ENCODE results near the gene GLUL.
A peak's percentile ranks its signal among the peaks of the same experiment; 100 is the strongest.

The GLUL gene

GRCh38 chr1:182410138-182410537 lies 18.5 kb upstream of the GLUL start:
- no peaks in the 10 kb centered on the region for H3K4me1 ChIP-seq
- no peak for TF ChIP-seq CTCF (IDR thresholded peaks at IDR 0.05; ENCODE audit: low read depth, low read length)
- peaks cover 15% of the 10 kb centered on the region for H3K27me3 ChIP-seq
- H3K36me3 ChIP-seq: no peaks in the 10 kb centered on the region
- no peak for DNase-seq
- no peaks in the 10 kb centered on the region for H3K9me3 ChIP-seq
- H3K4me3 ChIP-seq (ENCODE audit: low read depth, low read length): no peak overlapping the region

DNA sequence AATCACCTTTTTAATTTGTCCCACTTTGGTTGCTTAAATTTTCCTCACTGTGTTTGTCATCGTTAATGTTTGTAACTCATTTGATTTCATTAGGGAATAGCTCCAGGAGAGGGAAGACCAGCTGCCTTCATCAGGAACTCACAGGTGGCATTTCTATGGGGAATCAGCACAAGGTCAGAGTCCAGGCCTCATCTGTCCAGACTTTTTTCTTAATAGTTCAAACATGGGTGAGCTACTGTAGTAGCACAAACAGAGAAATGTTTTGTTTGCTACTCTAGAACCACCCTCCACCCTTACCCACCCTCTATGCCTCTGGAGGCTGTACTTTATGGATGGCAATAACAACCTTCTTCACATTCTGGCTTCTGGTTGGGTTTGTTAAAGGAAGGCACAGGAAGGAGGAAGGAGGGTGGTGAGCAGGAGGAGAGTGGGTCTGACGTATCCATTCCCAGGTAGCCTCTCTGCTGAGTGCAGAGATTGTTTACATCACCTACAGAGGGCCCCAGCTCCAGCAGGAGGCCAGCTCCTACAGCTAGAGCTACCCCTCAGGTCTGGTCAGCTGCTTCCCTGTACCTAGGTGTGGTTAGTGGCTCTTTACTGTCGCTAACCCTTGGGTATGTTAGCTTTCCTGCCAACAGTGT lies 17.0 kb upstream of the GLUL start:
- TF ChIP-seq CTCF (IDR thresholded peaks at IDR 0.05; ENCODE audit: low read depth, low read length): no peak
- DNase-seq: no peak
- no peaks in the 10 kb centered on the region for H3K4me1 ChIP-seq

GRCh38 chr1:182407724-182408123 lies 16.1 kb upstream of the GLUL start:
- Histone ChIP-seq H3K4me3 (ENCODE audit: low read depth, low read length) (no peak overlapping the region), H3K27me3 (peaks cover 11% of the 10 kb centered on the region), H3K9me3 (no peaks in the 10 kb centered on the region), H3K4me1 (no peaks in the 10 kb centered on the region), H3K36me3 (no peaks in the 10 kb centered on the region)
- DNase-seq: no peak
- TF ChIP-seq CTCF (IDR thresholded peaks at IDR 0.05; ENCODE audit: low read depth, low read length): no peak

More for the DNA sequence above, 17.0 kb upstream of the GLUL start:
- Histone ChIP-seq H3K27me3 (peaks cover 11% of the 10 kb centered on the region), H3K9me3 (no peaks in the 10 kb centered on the region), H3K36me3 (no peaks in the 10 kb centered on the region), H3K4me3 (ENCODE audit: low read depth, low read length) (no peak overlapping the region)

DNA sequence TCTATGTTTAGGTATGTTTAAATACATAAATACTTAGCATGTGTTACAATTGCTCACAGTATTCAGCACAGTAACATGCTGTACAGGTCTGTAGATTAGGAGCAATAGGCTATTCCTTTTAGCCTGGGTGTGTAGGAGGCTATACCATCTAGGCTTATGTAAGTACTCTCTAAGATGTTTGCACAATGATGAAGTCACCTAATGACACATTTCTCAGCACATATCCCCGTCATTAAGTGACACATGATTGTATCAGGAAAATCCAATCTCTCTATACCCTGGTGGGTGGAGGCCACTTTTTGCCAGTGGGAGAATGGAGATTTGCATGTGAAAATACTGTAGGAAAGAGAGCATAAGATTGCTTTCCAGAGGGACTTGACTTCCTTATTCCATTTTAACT lies 14.4 kb upstream of the GLUL start:
- Histone ChIP-seq H3K4me1 (no peaks in the 10 kb centered on the region), H3K4me3 (ENCODE audit: low read depth, low read length) (no peak overlapping the region), H3K36me3 (no peaks in the 10 kb centered on the region), H3K9me3 (no peaks in the 10 kb centered on the region), H3K27me3 (peaks cover 6% of the 10 kb centered on the region)
- DNase-seq: no peak
- no peak for TF ChIP-seq CTCF (IDR thresholded peaks at IDR 0.05; ENCODE audit: low read depth, low read length)

DNA sequence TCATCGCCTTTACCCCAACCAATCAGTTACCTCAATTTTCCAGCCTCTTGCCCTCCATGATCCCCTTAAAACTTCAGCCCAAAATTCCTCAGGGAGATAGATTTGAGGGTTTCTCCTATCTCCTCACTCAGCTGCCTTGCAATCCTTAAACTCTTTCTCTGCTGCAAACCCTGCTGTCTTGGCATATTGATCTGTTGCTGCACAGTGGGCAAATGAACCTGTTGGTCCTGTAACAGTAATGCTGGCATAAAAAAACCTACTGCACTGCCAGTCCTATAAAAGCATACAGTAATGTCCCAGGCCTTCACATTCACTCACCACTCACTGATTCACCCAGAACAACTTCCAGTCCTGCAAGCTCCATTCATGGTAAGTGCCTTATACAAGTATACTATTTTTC lies 14.0 kb upstream of the GLUL start:
- peaks cover 6% of the 10 kb centered on the region for H3K27me3 ChIP-seq
- no peaks in the 10 kb centered on the region for H3K9me3 ChIP-seq
- no peaks in the 10 kb centered on the region for H3K4me1 ChIP-seq
- H3K4me3 ChIP-seq (ENCODE audit: low read depth, low read length): no peak overlapping the region
- no peak for DNase-seq
- H3K36me3 ChIP-seq: no peaks in the 10 kb centered on the region
- TF ChIP-seq CTCF (IDR thresholded peaks at IDR 0.05; ENCODE audit: low read depth, low read length): no peak

DNA sequence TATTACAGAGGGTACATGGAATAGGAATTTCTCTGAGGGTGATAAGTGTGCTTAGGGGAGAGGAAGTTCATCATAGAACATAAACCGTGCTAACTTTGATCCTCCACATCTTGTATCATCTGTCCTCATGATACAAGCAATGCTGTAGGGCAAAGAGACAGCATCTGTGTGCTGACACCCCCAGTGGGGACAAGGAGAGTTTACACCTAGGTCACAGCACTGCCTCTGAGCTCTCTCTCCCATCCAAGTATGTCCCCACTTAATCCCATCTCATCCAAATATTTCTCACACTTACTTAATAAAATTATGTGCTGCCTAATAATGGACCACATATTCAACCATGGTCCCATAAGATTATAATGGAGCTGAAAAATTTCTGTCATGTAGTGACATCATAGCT lies 13.2 kb upstream of the GLUL start:
- no peak for DNase-seq
- Histone ChIP-seq H3K27me3 (no peaks in the 10 kb centered on the region; the same call in 1 of the 2 replicates), H3K36me3 (no peaks in the 10 kb centered on the region), H3K4me1 (no peaks in the 10 kb centered on the region), H3K4me3 (ENCODE audit: low read depth, low read length) (no peak overlapping the region), H3K9me3 (no peaks in the 10 kb centered on the region)
- peak; percentile 29 for TF ChIP-seq CTCF (IDR thresholded peaks at IDR 0.05; ENCODE audit: low read depth, low read length)
